ENCODE results near the gene COL2A1. TPM values are rescaled to one million over a fixed set of nuclear protein-coding genes. Genes with fewer than 3 reads are reported as not detected.
A peak's percentile ranks its signal among the peaks of the same experiment; 100 is the strongest.

Gene COL2A1
- total and polyA plus RNA-seq, 4 donors = 321 TPM; not detected in 3

DNA sequence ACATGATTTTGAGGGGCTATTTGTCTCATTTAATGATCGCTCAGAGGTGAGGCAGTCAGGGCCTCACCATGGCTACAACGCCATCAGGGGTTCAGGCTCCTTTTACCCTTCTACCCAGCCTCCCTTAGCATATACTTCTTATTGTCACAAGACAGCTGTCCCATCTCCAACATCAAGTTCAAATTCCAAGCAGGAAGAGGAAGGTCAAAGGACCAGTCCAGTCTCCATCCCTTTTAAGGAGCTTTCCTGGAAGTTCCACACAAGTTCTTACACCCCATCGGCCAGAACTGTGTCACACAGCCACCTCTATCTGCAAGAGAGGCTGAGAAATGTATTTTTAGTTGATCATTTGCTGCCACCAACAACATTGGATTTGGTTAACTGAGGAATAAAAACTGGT is 49.2 kb downstream of the COL2A1 start:
- H3K4me3 ChIP-seq (ENCODE audit: low read depth in 1 of 3, low read length in 3 of 3) = no peak overlapping the region
- no peaks in the 10 kb centered on the region for H3K36me3 ChIP-seq (ENCODE audit: control insufficient read depth in 4 of 4, insufficient read depth in 3 of 4, low read depth in 1 of 4, low read length in 3 of 4)
- H3K9ac ChIP-seq (ENCODE audit: low read depth in 1 of 2, low read length in 2 of 2) = no peak overlapping the region
- H3K27me3 ChIP-seq (ENCODE audit: control insufficient read depth in 4 of 4, insufficient read depth in 4 of 4, low read length in 3 of 4) = no peaks in the 10 kb centered on the region
- DNase-seq (ENCODE audit: low spot score) = no peak
- TF ChIP-seq NR2F2 (IDR thresholded peaks at IDR 0.05) (peak; percentile 75), YY1 (IDR thresholded peaks at IDR 0.05) (no peak), RXRA (IDR thresholded peaks at IDR 0.05) (peak in 1 of 2 donors; percentile 23)
- no peak overlapping the region for H3K27ac ChIP-seq (ENCODE audit: low read depth in 1 of 2, low read length in 2 of 2)
- peaks cover 0 to 3% (median 2%) of the 10 kb centered on the region in 4 donors for H3K4me1 ChIP-seq (ENCODE audit: control insufficient read depth in 4 of 4, insufficient read depth in 4 of 4, low read length in 3 of 4)
- H3K9me3 ChIP-seq (ENCODE audit: control insufficient read depth in 4 of 4, low read length in 3 of 4) = no peaks in the 10 kb centered on the region
- 81% methylated on average over 3 of the region's 3 CpGs for WGBS

DNA sequence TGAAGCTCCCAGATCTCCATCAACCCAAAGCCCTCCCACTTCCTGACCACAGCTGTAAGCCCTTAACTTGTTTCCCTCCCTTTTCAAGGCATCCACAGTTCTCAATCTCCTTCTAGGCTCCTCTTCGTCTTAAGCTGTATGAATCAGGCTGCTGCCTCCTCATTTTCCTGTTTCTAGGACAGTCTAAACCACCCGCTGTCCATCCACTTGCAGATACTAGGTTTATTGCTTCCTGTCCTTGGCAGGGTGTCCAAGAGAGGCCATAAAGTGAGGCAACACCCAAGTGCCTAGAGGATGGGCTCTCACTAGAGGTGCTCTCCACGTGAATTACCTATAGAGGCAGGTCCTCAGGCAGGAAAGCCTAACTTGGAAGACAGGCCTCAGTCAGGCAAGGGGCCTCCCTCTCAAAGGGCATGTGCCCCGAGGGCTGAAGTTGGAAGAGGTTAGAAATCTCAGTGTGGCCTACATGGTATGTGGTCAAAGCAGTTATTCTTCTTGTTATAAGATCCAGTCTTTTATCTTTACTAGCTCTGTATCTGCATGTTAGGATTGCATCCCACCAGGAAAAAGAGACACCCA is 49.7 kb downstream of the COL2A1 start:
- no peak overlapping the region for H3K9ac ChIP-seq (ENCODE audit: low read depth in 1 of 2, low read length in 2 of 2)

More for the DNA sequence above, 49.7 kb downstream of the COL2A1 start:
- Histone ChIP-seq H3K9me3 (ENCODE audit: control insufficient read depth in 4 of 4, low read length in 3 of 4) (no peaks in the 10 kb centered on the region), H3K27ac (ENCODE audit: low read depth in 1 of 2, low read length in 2 of 2) (no peak overlapping the region), H3K4me3 (ENCODE audit: low read depth in 1 of 3, low read length in 3 of 3) (no peak overlapping the region), H3K4me1 (ENCODE audit: control insufficient read depth in 4 of 4, insufficient read depth in 4 of 4, low read length in 3 of 4) (peaks cover 2 to 8% (median 6%) of the 10 kb centered on the region in 4 donors), H3K36me3 (ENCODE audit: control insufficient read depth in 4 of 4, insufficient read depth in 3 of 4, low read depth in 1 of 4, low read length in 3 of 4) (no peaks in the 10 kb centered on the region), H3K27me3 (ENCODE audit: control insufficient read depth in 4 of 4, insufficient read depth in 4 of 4, low read length in 3 of 4) (no peaks in the 10 kb centered on the region)
- WGBS = 74% methylated on average over 4 of the region's 4 CpGs
- TF ChIP-seq TAF1 (conservative IDR thresholded peaks at IDR 0.05) (no peak), NR2F2 (IDR thresholded peaks at IDR 0.05) (no peak), EGR1 (IDR thresholded peaks at IDR 0.05; ENCODE audit: low read depth in 2 of 2) (no peak), RAD21 (IDR thresholded peaks at IDR 0.05) (no peak), FOXA2 (IDR thresholded peaks at IDR 0.05) (no peak)
- TF ChIP-seq, protein P1, sequence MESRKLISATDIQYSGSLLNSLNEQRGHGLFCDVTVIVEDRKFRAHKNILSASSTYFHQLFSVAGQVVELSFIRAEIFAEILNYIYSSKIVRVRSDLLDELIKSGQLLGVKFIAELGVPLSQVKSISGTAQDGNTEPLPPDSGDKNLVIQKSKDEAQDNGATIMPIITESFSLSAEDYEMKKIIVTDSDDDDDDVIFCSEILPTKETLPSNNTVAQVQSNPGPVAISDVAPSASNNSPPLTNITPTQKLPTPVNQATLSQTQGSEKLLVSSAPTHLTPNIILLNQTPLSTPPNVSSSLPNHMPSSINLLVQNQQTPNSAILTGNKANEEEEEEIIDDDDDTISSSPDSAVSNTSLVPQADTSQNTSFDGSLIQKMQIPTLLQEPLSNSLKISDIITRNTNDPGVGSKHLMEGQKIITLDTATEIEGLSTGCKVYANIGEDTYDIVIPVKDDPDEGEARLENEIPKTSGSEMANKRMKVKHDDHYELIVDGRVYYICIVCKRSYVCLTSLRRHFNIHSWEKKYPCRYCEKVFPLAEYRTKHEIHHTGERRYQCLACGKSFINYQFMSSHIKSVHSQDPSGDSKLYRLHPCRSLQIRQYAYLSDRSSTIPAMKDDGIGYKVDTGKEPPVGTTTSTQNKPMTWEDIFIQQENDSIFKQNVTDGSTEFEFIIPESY (IDR thresholded peaks at IDR 0.05) = no peak
- TF ChIP-seq, protein P2, sequence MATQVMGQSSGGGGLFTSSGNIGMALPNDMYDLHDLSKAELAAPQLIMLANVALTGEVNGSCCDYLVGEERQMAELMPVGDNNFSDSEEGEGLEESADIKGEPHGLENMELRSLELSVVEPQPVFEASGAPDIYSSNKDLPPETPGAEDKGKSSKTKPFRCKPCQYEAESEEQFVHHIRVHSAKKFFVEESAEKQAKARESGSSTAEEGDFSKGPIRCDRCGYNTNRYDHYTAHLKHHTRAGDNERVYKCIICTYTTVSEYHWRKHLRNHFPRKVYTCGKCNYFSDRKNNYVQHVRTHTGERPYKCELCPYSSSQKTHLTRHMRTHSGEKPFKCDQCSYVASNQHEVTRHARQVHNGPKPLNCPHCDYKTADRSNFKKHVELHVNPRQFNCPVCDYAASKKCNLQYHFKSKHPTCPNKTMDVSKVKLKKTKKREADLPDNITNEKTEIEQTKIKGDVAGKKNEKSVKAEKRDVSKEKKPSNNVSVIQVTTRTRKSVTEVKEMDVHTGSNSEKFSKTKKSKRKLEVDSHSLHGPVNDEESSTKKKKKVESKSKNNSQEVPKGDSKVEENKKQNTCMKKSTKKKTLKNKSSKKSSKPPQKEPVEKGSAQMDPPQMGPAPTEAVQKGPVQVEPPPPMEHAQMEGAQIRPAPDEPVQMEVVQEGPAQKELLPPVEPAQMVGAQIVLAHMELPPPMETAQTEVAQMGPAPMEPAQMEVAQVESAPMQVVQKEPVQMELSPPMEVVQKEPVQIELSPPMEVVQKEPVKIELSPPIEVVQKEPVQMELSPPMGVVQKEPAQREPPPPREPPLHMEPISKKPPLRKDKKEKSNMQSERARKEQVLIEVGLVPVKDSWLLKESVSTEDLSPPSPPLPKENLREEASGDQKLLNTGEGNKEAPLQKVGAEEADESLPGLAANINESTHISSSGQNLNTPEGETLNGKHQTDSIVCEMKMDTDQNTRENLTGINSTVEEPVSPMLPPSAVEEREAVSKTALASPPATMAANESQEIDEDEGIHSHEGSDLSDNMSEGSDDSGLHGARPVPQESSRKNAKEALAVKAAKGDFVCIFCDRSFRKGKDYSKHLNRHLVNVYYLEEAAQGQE (IDR thresholded peaks at IDR 0.05) = no peak
- TF ChIP-seq, protein P3, sequence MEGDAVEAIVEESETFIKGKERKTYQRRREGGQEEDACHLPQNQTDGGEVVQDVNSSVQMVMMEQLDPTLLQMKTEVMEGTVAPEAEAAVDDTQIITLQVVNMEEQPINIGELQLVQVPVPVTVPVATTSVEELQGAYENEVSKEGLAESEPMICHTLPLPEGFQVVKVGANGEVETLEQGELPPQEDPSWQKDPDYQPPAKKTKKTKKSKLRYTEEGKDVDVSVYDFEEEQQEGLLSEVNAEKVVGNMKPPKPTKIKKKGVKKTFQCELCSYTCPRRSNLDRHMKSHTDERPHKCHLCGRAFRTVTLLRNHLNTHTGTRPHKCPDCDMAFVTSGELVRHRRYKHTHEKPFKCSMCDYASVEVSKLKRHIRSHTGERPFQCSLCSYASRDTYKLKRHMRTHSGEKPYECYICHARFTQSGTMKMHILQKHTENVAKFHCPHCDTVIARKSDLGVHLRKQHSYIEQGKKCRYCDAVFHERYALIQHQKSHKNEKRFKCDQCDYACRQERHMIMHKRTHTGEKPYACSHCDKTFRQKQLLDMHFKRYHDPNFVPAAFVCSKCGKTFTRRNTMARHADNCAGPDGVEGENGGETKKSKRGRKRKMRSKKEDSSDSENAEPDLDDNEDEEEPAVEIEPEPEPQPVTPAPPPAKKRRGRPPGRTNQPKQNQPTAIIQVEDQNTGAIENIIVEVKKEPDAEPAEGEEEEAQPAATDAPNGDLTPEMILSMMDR (IDR thresholded peaks at IDR 0.05; ENCODE audit: low read depth, low read length, missing input control) = no peak
- no peak for DNase-seq (ENCODE audit: low spot score)

All from liver (tissue), 9 donors.